Vagina (tissue), 2 donors: ENCODE data around the gene RSPH1. TPM values are rescaled to one million over a fixed set of nuclear protein-coding genes. Genes with fewer than 3 reads are reported as not detected.

ENCODE experiments used
- DNase-seq, 2 donors: peaks; one replicate each; pipeline ENCODE4 v3.0.0-alpha.2; 2017; ENCODE audit errors: extremely low spot score in 2 of 2
- H3K27ac ChIP-seq: fragments of 200-600 bp; sonication (generic); one replicate; pipeline ENCODE4 v1.5.1; 2019
- H3K27me3 ChIP-seq: fragments of 200-600 bp; sonication (generic); one replicate; pipeline ENCODE4 v1.5.1; 2019
- H3K36me3 ChIP-seq, 2 donors: fragments of 200-600 bp; sonication (generic); one replicate each; pipeline ENCODE4 v1.5.1; 2017 to 2019
- H3K4me1 ChIP-seq: fragments of 200-600 bp; sonication (generic); one replicate; pipeline ENCODE4 v1.5.1; 2019
- H3K4me3 ChIP-seq, 2 donors: fragments of 200-600 bp; sonication (generic); 1 replicate in 1 of 2; 2 replicates in 1 of 2; pipeline ENCODE4 v1.5.1; 2016 to 2019
- H3K9me3 ChIP-seq: fragments of 200-600 bp; sonication (generic); one replicate; pipeline ENCODE4 v1.5.1; 2019
- POLR2A ChIP-seq, 2 donors: fragments of 450-650 bp; IDR thresholded peaks; one replicate each; pipeline ENCODE4 v1.6.1; 2017; ENCODE audit warnings: antibody characterized with exemption in 2 of 2, mild to moderate bottlenecking in 2 of 2, moderate library complexity in 2 of 2
- POLR2AphosphoS5 ChIP-seq, 2 donors: sonication (generic); formaldehyde crosslinking; IDR thresholded peaks; one replicate each; pipeline ENCODE4 v1.9.0; 2017; ENCODE audit warnings: antibody characterized with exemption in 2 of 2, mild to moderate bottlenecking in 2 of 2, low read depth in 1 of 2; ENCODE audit not compliant: insufficient read depth in 1 of 2
- intact Hi-C: fragments of 100-400 bp; cut with DNase I; formaldehyde crosslinking; loops from one replicate; pipeline ENCODE4 v1.15.1; 2023
- total RNA-seq: library from RNA; depleted of rRNA; stranded (reverse); fragments of >200 nt; gene quantifications from one replicate; pipeline ENCODE4 v1.2.3, GENCODE V29; 2016
- TF ChIP-seq, protein P1 (sequence below), 3 experiments: fragments of 450-650 bp in 2 of 3; fragments of 200-600 bp in 1 of 3; sonication (generic) in 1 of 3; IDR thresholded peaks; one replicate each; pipeline ENCODE4 v1.5.1; 2017 to 2019; ENCODE audit warnings: antibody characterized with exemption in 3 of 3, mild to moderate bottlenecking in 2 of 3, moderate library complexity in 2 of 3

RSPH1 gene
- total RNA-seq, 1 donor from 2014 or later = not detected

DNA sequence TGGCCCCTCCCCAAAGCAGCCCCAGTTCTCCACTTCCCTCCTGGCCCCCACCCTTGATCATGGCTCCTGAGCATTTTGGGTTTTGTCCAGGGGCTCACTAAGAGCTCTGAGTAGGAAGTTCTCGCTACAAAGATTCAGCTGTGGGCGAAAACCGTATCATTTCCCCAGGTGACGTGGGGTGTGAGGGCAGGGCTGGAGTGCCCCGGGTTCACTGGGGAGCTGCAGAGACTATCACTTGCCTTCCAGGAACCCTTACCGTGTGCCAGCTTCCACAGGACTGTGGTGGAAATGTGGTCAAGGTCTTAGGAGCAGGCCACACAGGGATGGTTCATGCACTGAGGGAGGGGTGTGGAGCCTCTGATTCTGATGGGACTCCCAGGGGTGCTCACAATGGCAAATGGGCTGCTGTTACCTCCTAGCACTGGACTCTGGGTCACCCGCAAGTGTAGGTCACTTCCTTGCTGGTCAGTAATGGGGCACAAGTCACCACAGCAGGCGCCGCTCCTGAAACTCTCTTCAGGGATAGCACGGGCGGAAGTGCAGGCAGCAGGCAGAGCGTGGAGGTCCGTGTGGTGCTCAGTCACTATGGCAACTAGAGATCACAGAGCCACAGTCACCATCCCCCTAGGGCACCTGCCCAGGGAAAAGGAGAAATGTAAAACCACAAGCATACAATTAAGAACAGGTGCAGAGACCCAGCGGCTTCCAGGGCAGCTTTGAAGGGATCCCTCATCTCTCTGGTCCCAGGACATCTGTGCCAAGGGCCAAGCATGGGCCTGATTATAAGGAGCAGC, 35.4 kb downstream of the RSPH1 start:
- TF ChIP-seq POLR2AphosphoS5 (IDR thresholded peaks at IDR 0.05; ENCODE audit: insufficient read depth in 1 of 2, low read depth in 1 of 2) = no peak
- TF ChIP-seq, protein P1, sequence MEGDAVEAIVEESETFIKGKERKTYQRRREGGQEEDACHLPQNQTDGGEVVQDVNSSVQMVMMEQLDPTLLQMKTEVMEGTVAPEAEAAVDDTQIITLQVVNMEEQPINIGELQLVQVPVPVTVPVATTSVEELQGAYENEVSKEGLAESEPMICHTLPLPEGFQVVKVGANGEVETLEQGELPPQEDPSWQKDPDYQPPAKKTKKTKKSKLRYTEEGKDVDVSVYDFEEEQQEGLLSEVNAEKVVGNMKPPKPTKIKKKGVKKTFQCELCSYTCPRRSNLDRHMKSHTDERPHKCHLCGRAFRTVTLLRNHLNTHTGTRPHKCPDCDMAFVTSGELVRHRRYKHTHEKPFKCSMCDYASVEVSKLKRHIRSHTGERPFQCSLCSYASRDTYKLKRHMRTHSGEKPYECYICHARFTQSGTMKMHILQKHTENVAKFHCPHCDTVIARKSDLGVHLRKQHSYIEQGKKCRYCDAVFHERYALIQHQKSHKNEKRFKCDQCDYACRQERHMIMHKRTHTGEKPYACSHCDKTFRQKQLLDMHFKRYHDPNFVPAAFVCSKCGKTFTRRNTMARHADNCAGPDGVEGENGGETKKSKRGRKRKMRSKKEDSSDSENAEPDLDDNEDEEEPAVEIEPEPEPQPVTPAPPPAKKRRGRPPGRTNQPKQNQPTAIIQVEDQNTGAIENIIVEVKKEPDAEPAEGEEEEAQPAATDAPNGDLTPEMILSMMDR (IDR thresholded peaks at IDR 0.05) = no peak
- no peak overlapping the region for H3K4me3 ChIP-seq
- no peak overlapping the region for H3K27ac ChIP-seq
- no peaks in the 10 kb centered on the region for H3K9me3 ChIP-seq
- no peaks in the 10 kb centered on the region for H3K36me3 ChIP-seq
- no peaks in the 10 kb centered on the region for H3K4me1 ChIP-seq
- intact Hi-C loops = no loop called here
- no peak for DNase-seq
- H3K27me3 ChIP-seq = no peaks in the 10 kb centered on the region

DNA sequence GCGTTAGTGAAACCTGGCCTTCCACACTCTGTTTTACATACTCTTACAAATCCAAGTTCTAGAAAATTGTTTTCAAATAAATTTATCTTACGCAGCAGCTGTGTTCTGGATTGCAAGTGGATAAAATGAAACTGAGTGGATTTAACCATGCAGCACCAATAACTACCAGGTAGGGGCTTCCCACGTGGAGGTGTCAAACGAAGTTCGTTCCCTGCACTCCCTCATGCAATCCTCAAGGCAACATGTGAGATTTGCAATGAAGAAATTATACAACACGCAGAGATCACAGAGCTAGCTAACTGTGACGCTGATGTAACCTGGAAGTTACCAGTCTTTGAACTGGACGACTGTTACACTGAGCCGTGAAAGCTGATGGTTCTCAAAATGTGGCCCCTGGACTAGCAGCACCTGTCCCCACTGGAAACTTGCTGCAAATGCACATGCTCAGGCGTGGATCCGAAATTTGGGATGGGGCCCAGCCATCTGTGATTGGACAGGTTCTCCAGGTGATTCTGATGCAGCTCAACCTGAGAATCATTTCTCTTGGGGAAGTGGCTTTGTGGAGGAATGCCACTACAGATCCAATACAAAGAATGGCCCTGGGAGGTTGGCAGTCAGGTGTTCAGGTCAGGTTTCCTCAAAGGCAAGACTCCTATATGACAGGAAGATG, 36.3 kb downstream of the RSPH1 start:
- intact Hi-C loops = no loop called here
- DNase-seq = no peak
- H3K27me3 ChIP-seq = no peaks in the 10 kb centered on the region
- no peak overlapping the region for H3K27ac ChIP-seq
- H3K4me1 ChIP-seq = no peaks in the 10 kb centered on the region
- H3K4me3 ChIP-seq = no peak overlapping the region
- no peaks in the 10 kb centered on the region for H3K9me3 ChIP-seq
- H3K36me3 ChIP-seq = no peaks in the 10 kb centered on the region
- TF ChIP-seq POLR2AphosphoS5 (IDR thresholded peaks at IDR 0.05; ENCODE audit: insufficient read depth in 1 of 2, low read depth in 1 of 2) (no peak), POLR2A (IDR thresholded peaks at IDR 0.05) (no peak)
- TF ChIP-seq, protein P1 (IDR thresholded peaks at IDR 0.05) = no peak

DNA sequence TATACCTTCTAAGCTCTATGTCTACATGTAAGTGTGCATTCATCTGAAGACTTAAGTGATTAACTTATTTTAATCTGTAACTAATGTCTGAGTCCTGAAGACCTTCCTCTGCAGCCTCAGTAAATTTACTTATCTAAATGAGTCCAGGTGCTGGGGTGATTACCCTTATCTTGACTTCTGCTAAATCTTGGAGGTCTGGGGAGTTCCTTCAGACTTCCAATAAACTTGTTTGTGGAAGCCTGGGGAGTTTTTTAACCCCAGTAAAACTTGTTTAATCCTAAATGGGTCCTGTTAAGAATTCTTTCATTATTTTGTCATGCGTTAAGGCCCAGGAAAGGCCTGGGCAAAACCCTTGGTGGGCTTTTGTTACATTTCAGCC, 37.0 kb downstream of the RSPH1 start:
- no peak for TF ChIP-seq POLR2AphosphoS5 (IDR thresholded peaks at IDR 0.05; ENCODE audit: insufficient read depth in 1 of 2, low read depth in 1 of 2)
- TF ChIP-seq POLR2A (IDR thresholded peaks at IDR 0.05) = no peak
- TF ChIP-seq, protein P1 (IDR thresholded peaks at IDR 0.05) = no peak
- Histone ChIP-seq H3K9me3 (no peaks in the 10 kb centered on the region), H3K27ac (no peak overlapping the region), H3K4me3 (no peak overlapping the region), H3K4me1 (no peaks in the 10 kb centered on the region), H3K27me3 (no peaks in the 10 kb centered on the region), H3K36me3 (no peaks in the 10 kb centered on the region)
- no peak for DNase-seq
- intact Hi-C loops = no loop called here

DNA sequence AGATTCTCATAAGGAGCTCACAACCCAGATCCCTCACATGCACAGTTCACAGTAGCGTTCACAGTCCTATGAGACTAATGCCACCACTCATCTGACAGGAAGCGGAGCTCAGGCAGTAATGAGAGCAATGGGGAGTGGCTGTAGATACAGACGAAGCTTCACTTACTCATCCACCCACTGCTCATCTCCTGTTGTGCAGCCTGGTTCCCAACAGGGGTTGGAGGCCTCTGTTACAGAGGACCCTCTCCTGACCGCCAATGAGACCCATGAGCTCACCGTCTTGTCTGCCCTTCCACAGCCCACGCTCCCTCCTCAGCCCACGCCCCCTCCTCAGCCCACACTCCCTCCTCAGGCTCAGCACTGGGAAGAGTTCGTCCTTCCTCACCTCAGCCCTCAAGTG, 39.6 kb downstream of the RSPH1 start:
- intact Hi-C loops = no loop called here
- Histone ChIP-seq H3K4me1 (no peaks in the 10 kb centered on the region), H3K4me3 (no peak overlapping the region), H3K36me3 (no peaks in the 10 kb centered on the region), H3K27ac (no peak overlapping the region), H3K9me3 (no peaks in the 10 kb centered on the region), H3K27me3 (no peaks in the 10 kb centered on the region)
- DNase-seq = no peak
- TF ChIP-seq, protein P1 (IDR thresholded peaks at IDR 0.05) = no peak
- TF ChIP-seq POLR2AphosphoS5 (IDR thresholded peaks at IDR 0.05; ENCODE audit: insufficient read depth in 1 of 2, low read depth in 1 of 2) (no peak), POLR2A (IDR thresholded peaks at IDR 0.05) (no peak)
